ENCODE data around the gene L3MBTL4. TPM values are rescaled to one million over a fixed set of nuclear protein-coding genes. Genes with fewer than 3 reads are reported as not detected.
"Not testable (repeated sequence)": the region's sequence is repeated elsewhere in the genome, so short reads cannot be mapped to it uniquely, and the experiment has no call there.

Gene L3MBTL4
- total RNA-seq, 3 donors from 2014 or later: 0.40 to 0.49 (median 0.42) TPM

DNA sequence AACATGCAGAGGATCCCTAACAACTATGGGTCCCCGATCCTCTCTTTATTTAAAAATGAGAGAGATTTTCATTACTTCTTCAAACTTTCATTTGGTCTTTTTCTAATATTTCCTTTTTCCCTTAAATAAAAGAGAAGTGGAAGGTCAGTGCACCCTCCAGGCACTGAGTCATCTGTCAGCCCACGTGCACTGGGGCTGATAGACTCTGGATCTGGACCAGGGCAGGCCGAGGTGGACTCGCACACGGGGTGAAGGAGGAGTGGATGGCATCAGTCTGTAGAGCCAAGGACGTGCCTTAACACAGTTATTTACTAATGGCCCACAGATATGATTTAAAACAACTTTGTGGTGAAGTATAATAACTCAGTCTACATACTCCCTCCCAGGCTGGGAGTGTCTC lies 305.0 kb downstream of the L3MBTL4 start:
- H3K27me3 Mint-ChIP-seq (ENCODE audit: low read depth): no peaks in the 10 kb centered on the region
- DNase-seq: no peak
- no peaks in the 10 kb centered on the region for H3K9me3 Mint-ChIP-seq
- ATAC-seq: no peak
- H3K4me1 Mint-ChIP-seq (ENCODE audit: low read depth): no peaks in the 10 kb centered on the region
- H3K36me3 Mint-ChIP-seq (ENCODE audit: insufficient read depth): no peaks in the 10 kb centered on the region
- H3K4me3 Mint-ChIP-seq: no peak overlapping the region

DNA sequence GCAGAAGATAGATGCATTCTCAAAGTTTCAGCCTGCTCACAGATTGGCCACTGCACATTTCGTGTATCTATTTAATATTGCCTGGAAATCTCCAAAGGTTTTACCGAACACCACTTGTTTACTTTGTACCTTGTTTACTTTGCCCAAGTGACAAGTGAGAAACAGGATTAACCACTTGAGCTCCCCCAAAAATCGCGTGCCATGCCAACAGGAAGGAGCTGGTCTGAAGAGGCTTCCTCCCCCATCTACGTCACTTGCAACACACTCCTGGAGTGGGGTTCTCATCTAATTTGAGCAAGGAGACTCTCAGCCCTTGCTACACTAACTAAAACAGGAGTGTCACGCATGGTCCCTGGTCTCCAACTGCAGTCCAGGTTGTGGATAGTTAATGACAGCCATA lies 306.9 kb downstream of the L3MBTL4 start:
- no peaks in the 10 kb centered on the region for H3K9me3 Mint-ChIP-seq
- H3K27me3 Mint-ChIP-seq (ENCODE audit: low read depth): no peaks in the 10 kb centered on the region
- ATAC-seq: no peak
- H3K4me1 Mint-ChIP-seq (ENCODE audit: low read depth): no peaks in the 10 kb centered on the region
- no peaks in the 10 kb centered on the region for H3K36me3 Mint-ChIP-seq (ENCODE audit: insufficient read depth)
- no peak for DNase-seq
- H3K4me3 Mint-ChIP-seq: no peak overlapping the region

- H3K27me3 Mint-ChIP-seq (ENCODE audit: low read depth): no peaks in the 10 kb centered on the region
- H3K4me1 Mint-ChIP-seq (ENCODE audit: low read depth): no peaks in the 10 kb centered on the region
- no peak overlapping the region for H3K4me3 Mint-ChIP-seq
- ATAC-seq (no peak), DNase-seq (no peak)
- H3K36me3 Mint-ChIP-seq (ENCODE audit: insufficient read depth): no peaks in the 10 kb centered on the region
- no peaks in the 10 kb centered on the region for H3K9me3 Mint-ChIP-seq
Observed at GRCh38 chr18:6106091-6106685, 308.5 kb downstream of the L3MBTL4 start.

- no peaks in the 10 kb centered on the region for H3K4me1 Mint-ChIP-seq (ENCODE audit: low read depth)
- ATAC-seq: no peak
- DNase-seq: no peak
- no peaks in the 10 kb centered on the region for H3K36me3 Mint-ChIP-seq (ENCODE audit: insufficient read depth)
- H3K9me3 Mint-ChIP-seq: no peaks in the 10 kb centered on the region
- H3K4me3 Mint-ChIP-seq: no peak overlapping the region
- H3K27me3 Mint-ChIP-seq (ENCODE audit: low read depth): no peaks in the 10 kb centered on the region
Observed at GRCh38 chr18:6103741-6104140, 311.0 kb downstream of the L3MBTL4 start.

DNA sequence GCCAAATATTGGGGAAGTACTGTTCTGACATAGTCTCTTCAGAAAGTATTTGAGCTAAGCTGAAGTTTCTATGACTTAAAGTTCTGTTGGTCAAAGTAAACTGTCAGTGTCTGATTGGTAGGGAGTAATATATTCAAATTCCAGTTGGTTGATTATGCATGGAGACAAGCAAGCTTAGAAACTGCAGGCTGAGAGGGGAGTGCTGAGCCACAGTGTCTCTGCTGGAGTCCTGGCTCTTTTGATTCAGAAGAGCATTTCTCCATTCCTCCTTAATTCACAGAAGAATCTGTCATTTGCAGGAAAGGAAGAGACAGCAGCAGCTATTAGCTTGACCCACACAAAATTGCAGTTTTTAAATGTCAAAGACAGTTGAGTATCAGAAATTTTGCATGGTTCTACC lies 318.0 kb downstream of the L3MBTL4 start:
- H3K36me3 Mint-ChIP-seq (ENCODE audit: insufficient read depth): no peaks in the 10 kb centered on the region
- no peaks in the 10 kb centered on the region for H3K4me1 Mint-ChIP-seq (ENCODE audit: low read depth)
- ATAC-seq (no peak), DNase-seq (no peak)
- no peaks in the 10 kb centered on the region for H3K27me3 Mint-ChIP-seq (ENCODE audit: low read depth)
- H3K4me3 Mint-ChIP-seq: no peak overlapping the region
- no peaks in the 10 kb centered on the region for H3K9me3 Mint-ChIP-seq

GRCh38 chr18:6088432-6088831 lies 326.3 kb downstream of the L3MBTL4 start:
- Mint-ChIP-seq H3K4me1 (ENCODE audit: low read depth) (peaks cover 3% of the 10 kb centered on the region), H3K4me3 (no peak overlapping the region), H3K9me3 (no peaks in the 10 kb centered on the region), H3K27me3 (ENCODE audit: low read depth) (no peaks in the 10 kb centered on the region), H3K36me3 (ENCODE audit: insufficient read depth) (no peaks in the 10 kb centered on the region)
- ATAC-seq: no peak
- no peak for DNase-seq

- H3K4me3 Mint-ChIP-seq: no peak overlapping the region
- H3K27me3 Mint-ChIP-seq (ENCODE audit: low read depth): no peaks in the 10 kb centered on the region
- ATAC-seq: no peak
- no peak for DNase-seq
- H3K36me3 Mint-ChIP-seq (ENCODE audit: insufficient read depth): no peaks in the 10 kb centered on the region
- no peaks in the 10 kb centered on the region for H3K9me3 Mint-ChIP-seq
- peaks cover 3% of the 10 kb centered on the region for H3K4me1 Mint-ChIP-seq (ENCODE audit: low read depth)
Observed at GRCh38 chr18:6086731-6087130, 328.0 kb downstream of the L3MBTL4 start.

GRCh38 chr18:6079406-6079805 lies 335.3 kb downstream of the L3MBTL4 start:
- ATAC-seq (no peak), DNase-seq (no peak)
- no peaks in the 10 kb centered on the region for H3K36me3 Mint-ChIP-seq (ENCODE audit: insufficient read depth)
- H3K4me3 Mint-ChIP-seq: no peak overlapping the region
- H3K4me1 Mint-ChIP-seq (ENCODE audit: low read depth): no peaks in the 10 kb centered on the region
- peaks cover 4% of the 10 kb centered on the region for H3K9me3 Mint-ChIP-seq
- H3K27me3 Mint-ChIP-seq (ENCODE audit: low read depth): no peaks in the 10 kb centered on the region

- ATAC-seq (no peak), DNase-seq (no peak)
- Mint-ChIP-seq H3K4me3 (no peak overlapping the region), H3K4me1 (ENCODE audit: low read depth) (no peaks in the 10 kb centered on the region), H3K36me3 (ENCODE audit: insufficient read depth) (no peaks in the 10 kb centered on the region), H3K27me3 (ENCODE audit: low read depth) (no peaks in the 10 kb centered on the region), H3K9me3 (peaks cover 4% of the 10 kb centered on the region)
Observed at GRCh38 chr18:6078877-6079276, 335.8 kb downstream of the L3MBTL4 start.

- not testable (repeated sequence) for ATAC-seq; H3K4me3 Mint-ChIP-seq; H3K36me3 Mint-ChIP-seq (ENCODE audit: insufficient read depth); H3K27me3 Mint-ChIP-seq (ENCODE audit: low read depth); DNase-seq; H3K4me1 Mint-ChIP-seq (ENCODE audit: low read depth); H3K9me3 Mint-ChIP-seq
Observed at GRCh38 chr18:6072423-6072822, 342.3 kb downstream of the L3MBTL4 start.

DNA sequence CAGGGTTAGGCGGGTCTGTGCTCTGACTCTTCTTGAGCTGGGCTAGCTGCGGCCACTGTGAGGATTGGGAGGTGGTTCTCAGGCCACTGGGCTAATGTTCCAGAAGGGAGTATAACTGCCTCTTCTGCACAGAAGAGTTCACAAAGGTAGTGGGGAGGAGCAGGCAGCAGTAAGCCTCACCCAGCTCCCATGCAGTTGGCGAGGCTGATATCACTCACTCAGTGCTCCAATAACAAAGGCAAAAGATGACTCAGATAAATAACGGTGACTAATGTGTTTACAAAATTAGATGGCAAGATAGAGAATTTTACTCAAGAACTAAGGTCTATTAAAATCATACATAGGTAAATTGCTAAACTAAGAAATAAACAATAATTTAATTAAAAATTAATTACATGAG lies 345.2 kb downstream of the L3MBTL4 start:
- no peak for ATAC-seq
- Mint-ChIP-seq H3K4me1 (ENCODE audit: low read depth) (no peaks in the 10 kb centered on the region), H3K4me3 (no peak overlapping the region), H3K27me3 (ENCODE audit: low read depth) (peaks cover 5% of the 10 kb centered on the region), H3K36me3 (ENCODE audit: insufficient read depth) (no peaks in the 10 kb centered on the region), H3K9me3 (no peaks in the 10 kb centered on the region)
- no peak for DNase-seq

DNA sequence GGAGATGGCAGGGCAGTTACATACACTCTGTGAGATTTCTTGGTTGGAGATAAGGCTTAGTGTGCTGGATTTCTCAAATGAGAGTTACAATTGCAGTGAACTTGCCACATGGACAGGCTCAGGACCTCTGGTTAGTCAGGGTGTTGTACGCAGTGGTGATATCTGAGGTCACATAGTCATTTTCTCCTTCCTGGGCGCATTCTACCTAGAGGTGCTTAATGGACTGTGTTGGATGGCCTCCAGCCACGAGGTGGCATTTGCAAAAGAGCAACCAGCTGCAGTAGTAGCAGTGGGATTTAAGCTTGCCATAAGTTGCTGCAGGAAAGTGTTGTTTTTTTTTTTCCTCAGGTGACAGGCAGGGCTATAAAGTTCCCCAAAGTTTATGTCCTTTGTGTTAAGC lies 345.6 kb downstream of the L3MBTL4 start:
- Mint-ChIP-seq H3K9me3 (no peaks in the 10 kb centered on the region), H3K27me3 (ENCODE audit: low read depth) (peaks cover 5% of the 10 kb centered on the region), H3K36me3 (ENCODE audit: insufficient read depth) (no peaks in the 10 kb centered on the region), H3K4me1 (ENCODE audit: low read depth) (no peaks in the 10 kb centered on the region), H3K4me3 (no peak overlapping the region)
- ATAC-seq (no peak), DNase-seq (no peak)

DNA sequence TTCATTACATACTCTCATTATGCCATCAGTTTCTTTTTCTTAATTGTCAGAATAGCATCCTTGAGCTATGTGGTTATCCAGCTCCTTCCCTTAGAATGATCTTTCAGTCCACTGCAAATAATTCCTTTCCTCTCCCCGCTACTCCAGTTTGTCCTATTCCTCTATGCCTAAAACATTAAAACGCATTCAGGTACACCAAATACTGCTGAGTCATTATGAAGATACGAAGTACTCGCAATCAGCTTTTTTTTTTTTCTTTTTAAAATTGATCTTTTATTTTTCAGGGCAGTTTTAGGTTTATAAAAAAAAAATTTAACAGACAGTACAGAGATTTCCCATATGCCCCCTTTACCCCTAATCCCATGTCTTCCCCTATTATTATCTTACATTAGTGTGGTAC lies 354.6 kb downstream of the L3MBTL4 start:
- ATAC-seq (no peak), DNase-seq (no peak)
- Mint-ChIP-seq H3K36me3 (ENCODE audit: insufficient read depth) (no peaks in the 10 kb centered on the region), H3K4me1 (ENCODE audit: low read depth) (no peaks in the 10 kb centered on the region), H3K27me3 (ENCODE audit: low read depth) (no peaks in the 10 kb centered on the region), H3K9me3 (peaks cover 9% of the 10 kb centered on the region), H3K4me3 (no peak overlapping the region)

- no peaks in the 10 kb centered on the region for H3K4me1 Mint-ChIP-seq (ENCODE audit: low read depth)
- no peaks in the 10 kb centered on the region for H3K36me3 Mint-ChIP-seq (ENCODE audit: insufficient read depth)
- no peak for ATAC-seq
- H3K27me3 Mint-ChIP-seq (ENCODE audit: low read depth): no peaks in the 10 kb centered on the region
- peaks cover 9% of the 10 kb centered on the region for H3K9me3 Mint-ChIP-seq
- no peak for DNase-seq
- no peak overlapping the region for H3K4me3 Mint-ChIP-seq
Observed at GRCh38 chr18:6059551-6059950, 355.2 kb downstream of the L3MBTL4 start.

- Mint-ChIP-seq H3K4me1 (ENCODE audit: low read depth) (no peaks in the 10 kb centered on the region), H3K4me3 (no peak overlapping the region), H3K27me3 (ENCODE audit: low read depth) (no peaks in the 10 kb centered on the region), H3K36me3 (ENCODE audit: insufficient read depth) (no peaks in the 10 kb centered on the region), H3K9me3 (peaks cover 9% of the 10 kb centered on the region)
- ATAC-seq (no peak), DNase-seq (no peak)
Observed at GRCh38 chr18:6058941-6059340, 355.8 kb downstream of the L3MBTL4 start.

DNA sequence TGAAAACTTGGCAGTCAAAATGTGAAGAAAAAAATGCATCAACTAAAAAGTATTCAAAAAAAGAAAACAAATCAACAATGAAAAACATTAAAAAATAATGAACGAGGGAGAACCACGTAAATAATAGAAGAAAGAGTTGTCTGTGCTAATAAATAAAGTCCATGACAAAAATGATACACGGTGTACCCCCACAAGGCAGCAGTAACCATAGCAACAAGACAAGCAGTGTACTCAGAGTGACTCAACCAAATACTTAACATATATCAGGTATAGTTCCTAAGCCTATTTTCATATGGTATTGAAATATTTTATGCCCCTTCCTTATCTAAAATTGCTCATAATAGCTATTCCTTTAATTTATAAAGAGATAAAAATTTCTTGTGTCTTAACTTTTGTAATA lies 357.1 kb downstream of the L3MBTL4 start:
- H3K27me3 Mint-ChIP-seq (ENCODE audit: low read depth): no peaks in the 10 kb centered on the region
- ATAC-seq (no peak), DNase-seq (no peak)
- H3K4me3 Mint-ChIP-seq: no peak overlapping the region
- peaks cover 5% of the 10 kb centered on the region for H3K9me3 Mint-ChIP-seq
- H3K4me1 Mint-ChIP-seq (ENCODE audit: low read depth): no peaks in the 10 kb centered on the region
- no peaks in the 10 kb centered on the region for H3K36me3 Mint-ChIP-seq (ENCODE audit: insufficient read depth)
